H4 (cell line): Measurements from ENCODE around the gene DENND5B. TPM values are rescaled to one million over a fixed set of nuclear protein-coding genes. Genes with fewer than 3 reads are reported as not detected.
"Not testable (repeated sequence)": the region's sequence is repeated elsewhere in the genome, so short reads cannot be mapped to it uniquely, and the experiment has no call there.

Experiments
- DNase-seq: peaks from one replicate; pipeline ENCODE4 v3.0.0-alpha.2; 2015; ENCODE audit warnings: low spot score
- total RNA-seq: library from RNA; depleted of rRNA; stranded (reverse); fragments of >200 nt; shearing (Covaris generic); gene quantifications from 2 replicates; pipeline ENCODE4 v1.2.3, GENCODE V29; 2014

Gene DENND5B
- total RNA-seq, 1 experiment from 2014 or later, result 8.6 TPM

GRCh38 chr12:31506515-31507306 lies 84.2 kb downstream of the DENND5B start:
- no peak for DNase-seq

GRCh38 chr12:31504625-31505222 lies 86.2 kb downstream of the DENND5B start:
- no peak for DNase-seq

DNA sequence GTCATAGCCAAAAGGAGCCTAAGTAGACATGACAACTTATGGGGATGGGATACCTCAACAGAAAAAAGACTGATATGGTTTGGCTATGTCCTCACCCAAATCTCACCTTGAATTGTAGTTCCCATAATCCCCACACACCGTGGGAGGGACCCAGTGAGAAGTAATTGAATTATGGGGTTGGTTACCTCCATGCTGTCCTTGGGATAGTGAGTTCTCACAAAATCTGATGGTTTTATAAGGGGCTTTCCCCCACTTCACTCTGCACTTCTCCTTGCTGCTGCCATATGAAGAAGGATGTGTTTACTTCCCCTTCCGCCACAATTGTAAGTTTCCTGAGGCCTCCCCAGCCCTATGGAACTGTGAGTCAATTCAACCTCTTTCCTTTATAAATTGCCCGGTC lies 89.9 kb downstream of the DENND5B start:
- DNase-seq, result not testable (repeated sequence)

- DNase-seq, result no peak
Observed at GRCh38 chr12:31499567-31499966, 91.4 kb downstream of the DENND5B start.

GRCh38 chr12:31498424-31498823 lies 92.5 kb downstream of the DENND5B start:
- no peak for DNase-seq

GRCh38 chr12:31496257-31496656 lies 94.7 kb downstream of the DENND5B start:
- no peak for DNase-seq

- DNase-seq, result no peak
Observed at GRCh38 chr12:31494455-31494854, 96.5 kb downstream of the DENND5B start.

GRCh38 chr12:31492599-31493196 lies 98.2 kb downstream of the DENND5B start:
- no peak for DNase-seq

DNA sequence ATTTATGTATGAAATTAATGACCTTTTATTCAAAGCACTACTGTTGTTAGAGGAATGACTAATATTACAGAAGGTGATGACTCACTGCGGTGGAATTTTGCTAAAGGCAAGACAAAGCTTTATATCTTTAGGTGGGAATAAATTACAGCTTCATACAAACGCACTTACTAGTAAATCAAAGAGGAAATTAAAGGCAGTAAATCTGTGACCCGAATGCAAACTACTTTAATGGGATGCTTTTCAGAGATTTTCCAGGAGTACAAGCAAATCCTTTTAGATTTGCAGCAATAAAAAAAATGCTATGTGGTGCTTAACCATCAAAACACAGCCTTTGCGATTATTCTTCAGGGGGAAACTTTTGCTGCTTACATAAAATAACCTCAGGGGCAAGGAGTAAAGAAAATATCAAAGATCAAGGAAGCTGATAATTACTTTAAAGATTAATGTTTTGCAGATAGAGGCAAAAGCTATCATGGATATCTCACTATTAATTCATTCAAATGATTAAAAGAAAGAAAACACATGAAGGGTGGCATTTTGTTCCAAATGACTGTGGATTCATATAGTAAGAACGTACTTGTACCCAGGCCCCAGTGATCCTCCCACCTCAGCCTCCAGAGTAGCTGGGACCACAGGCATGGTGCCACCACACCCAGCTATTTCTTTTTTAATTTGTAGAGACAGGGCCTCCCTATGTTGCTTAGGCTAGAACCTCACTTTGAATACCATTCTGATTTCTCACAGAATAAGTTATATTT lies 98.9 kb downstream of the DENND5B start:
- DNase-seq, result peak; percentile 65

GRCh38 chr12:31491241-31491794 lies 99.6 kb downstream of the DENND5B start:
- no peak for DNase-seq

DNA sequence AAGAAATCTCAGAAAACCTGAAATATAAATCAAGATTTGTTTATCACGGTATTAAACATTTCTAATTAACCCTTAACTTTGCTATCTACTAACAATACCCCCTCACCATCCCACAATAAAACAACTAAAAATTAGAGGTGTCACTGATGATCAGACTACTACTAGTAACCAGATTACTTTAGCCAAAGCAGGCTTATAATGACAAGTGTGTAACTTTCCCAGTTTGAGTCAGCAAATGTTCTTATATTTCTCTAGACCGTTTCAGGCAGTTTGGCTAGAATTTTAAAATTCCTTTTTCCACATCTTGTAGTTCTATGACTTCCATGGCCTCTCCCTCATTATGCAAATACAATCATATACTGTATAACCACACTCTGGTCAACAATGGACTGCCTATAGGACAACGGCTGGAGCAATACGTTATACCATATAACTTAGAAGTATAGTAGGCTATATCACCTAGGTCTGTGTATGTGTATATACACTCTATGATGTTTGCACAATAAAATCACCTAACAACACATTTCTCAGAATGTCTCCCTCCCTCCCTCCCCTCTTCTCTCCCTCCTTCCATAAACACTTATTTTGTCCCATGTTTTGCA lies 102.1 kb downstream of the DENND5B start:
- no peak for DNase-seq

DNA sequence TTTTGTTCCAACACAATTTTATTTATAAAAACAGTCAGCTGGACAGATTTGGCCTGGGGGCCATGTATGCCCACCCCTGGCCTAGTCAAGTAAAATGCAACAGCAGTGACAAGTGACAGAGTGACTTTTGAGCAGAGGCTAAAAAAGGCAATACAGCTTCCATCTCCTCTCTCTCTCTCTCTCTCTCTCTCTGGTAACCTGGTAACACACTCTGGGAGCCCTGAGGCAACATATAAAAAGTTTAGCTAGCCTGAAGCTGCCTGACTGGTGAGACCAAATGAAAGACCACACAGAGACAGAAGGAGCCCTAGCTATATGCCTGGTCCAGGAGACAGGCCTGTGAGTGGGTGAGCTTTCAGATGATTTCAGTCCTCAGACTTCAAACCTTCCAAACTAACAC lies 105.4 kb downstream of the DENND5B start:
- DNase-seq, result no peak

- peak; percentile 23 for DNase-seq
Observed at GRCh38 chr12:31482816-31483215, 108.1 kb downstream of the DENND5B start.

- DNase-seq, result no peak
Observed at GRCh38 chr12:31481415-31481814, 109.5 kb downstream of the DENND5B start.

DNA sequence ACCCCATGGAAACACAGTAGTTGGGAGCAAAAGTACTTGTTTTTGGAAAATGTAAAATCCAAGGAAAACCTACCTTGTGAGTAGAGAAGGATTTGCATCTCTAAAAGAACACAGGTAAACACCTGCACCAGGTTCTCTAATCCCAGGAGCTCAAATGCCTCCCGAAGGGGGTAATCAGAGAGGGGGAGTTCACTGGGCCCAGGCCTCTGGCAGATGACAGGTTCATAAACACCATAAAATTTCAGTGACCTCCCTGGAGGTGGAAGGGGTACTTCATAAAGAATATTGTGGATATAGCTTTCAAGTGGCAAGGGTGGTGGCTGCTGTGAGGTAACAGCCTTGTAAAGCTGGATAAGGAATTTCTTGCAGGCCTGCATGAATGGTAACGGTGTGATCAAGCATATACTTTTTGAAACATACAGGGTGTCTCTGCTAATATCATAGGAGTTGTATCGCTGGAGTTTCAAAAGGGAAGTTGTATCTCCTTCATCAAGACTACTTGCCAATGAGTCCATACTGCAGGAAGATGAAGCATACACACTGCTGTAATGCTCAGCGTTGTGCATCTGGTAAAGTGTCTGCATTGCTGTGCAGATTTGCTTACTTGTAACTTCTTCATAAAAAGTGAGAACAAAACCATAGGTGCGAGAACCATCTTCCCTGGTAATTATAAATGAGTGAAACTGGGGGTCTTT lies 111.3 kb downstream of the DENND5B start:
- no peak for DNase-seq

DNA sequence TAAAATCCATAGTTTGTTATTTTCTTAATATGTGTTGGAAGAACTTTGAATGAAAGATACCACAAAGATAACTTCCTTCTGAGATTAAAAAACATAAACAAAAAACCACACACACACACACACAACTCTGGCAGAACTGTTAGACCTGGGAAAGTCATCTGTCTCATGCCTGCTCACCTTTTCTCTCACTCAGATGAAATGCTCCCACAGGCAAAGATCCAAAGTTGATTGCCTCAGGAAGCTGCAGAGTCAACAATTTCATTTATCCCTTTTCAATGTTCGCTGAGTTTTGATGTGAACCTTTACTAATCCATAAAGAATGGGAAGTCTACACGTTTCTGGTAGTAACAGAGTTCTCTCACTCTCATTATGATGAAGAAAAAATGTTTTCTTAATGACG lies 112.0 kb downstream of the DENND5B start:
- DNase-seq, result no peak

DNA sequence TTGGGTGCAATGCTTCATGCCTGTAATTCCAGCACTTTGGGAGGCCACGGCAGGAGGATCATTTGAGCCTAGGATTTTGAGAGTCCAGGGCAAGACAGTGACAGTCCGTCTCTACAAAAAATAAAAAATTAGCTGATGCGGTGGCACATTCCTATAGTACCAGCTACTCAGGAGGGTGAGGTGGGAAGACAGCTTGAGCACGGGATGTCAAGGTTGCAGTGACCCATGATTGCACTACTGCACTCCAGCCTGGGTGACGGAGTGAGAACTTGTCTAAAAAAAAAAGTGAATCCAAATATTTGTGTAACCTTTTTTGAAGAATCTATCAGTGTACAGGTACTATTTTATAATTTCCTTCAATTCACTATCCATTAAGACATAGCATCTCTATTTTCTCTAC lies 112.5 kb downstream of the DENND5B start:
- DNase-seq, result no peak

GRCh38 chr12:31477687-31478086 lies 113.2 kb downstream of the DENND5B start:
- DNase-seq, result no peak

DNA sequence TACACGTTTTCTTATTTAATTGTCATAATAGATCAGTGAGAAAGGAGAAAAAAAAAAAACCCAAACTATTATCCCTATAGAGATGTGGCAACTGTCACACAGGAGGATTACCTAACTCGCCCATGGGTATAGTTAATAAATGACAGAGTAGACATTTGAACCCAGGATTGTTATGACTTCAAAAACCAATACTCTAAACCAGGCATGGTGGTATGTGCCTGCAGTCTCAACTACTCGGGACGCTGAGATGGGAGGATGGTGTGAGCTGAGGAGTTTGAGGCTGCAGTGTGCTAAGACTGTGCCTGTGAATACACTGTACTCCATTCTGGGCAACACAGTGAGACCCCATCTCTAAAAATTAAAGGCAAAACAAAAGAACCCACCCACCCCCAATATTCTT lies 114.5 kb downstream of the DENND5B start:
- DNase-seq, result no peak

GRCh38 chr12:31475610-31476009 lies 115.3 kb downstream of the DENND5B start:
- DNase-seq, result not testable (repeated sequence)

- DNase-seq, result no peak
Observed at GRCh38 chr12:31474751-31475150, 116.2 kb downstream of the DENND5B start.
